Muscle layer of colon (tissue), 2 donors: ENCODE data around the gene DTX2.
"Not testable (repeated sequence)": the region's sequence is repeated elsewhere in the genome, so short reads cannot be mapped to it uniquely, and the experiment has no call there.

Experiments used
- H3K27ac ChIP-seq: one replicate; pipeline ENCODE4 v1.7.0; 2013; ENCODE audit warnings: low read depth, mild to moderate bottlenecking, low read length, moderate library complexity
- H3K27me3 ChIP-seq, 2 donors: one replicate each; pipeline ENCODE4 v1.7.0; 2013; ENCODE audit warnings: low read length in 2 of 2, mild to moderate bottlenecking in 2 of 2; ENCODE audit not compliant: insufficient read depth in 2 of 2, control insufficient read depth in 1 of 2
- H3K36me3 ChIP-seq: one replicate; pipeline ENCODE4 v1.7.0; 2013; ENCODE audit warnings: mild to moderate bottlenecking, low read length; ENCODE audit not compliant: insufficient read depth
- H3K4me1 ChIP-seq: one replicate; pipeline ENCODE4 v1.7.0; 2013; ENCODE audit warnings: mild to moderate bottlenecking, low read length; ENCODE audit not compliant: insufficient read depth
- H3K4me3 ChIP-seq, 2 donors: one replicate each; pipeline ENCODE4 v1.7.0; 2013; ENCODE audit warnings: low read length in 2 of 2, low read depth in 1 of 2, mild to moderate bottlenecking in 1 of 2, moderate library complexity in 1 of 2
- H3K9ac ChIP-seq: one replicate; pipeline ENCODE4 v1.7.0; 2013; ENCODE audit warnings: low read length
- H3K9me3 ChIP-seq: one replicate; pipeline ENCODE4 v1.7.0; 2013; ENCODE audit warnings: mild to moderate bottlenecking, low read length
- donor health status: abdominal sarcoma.
- donor health status: Adenocarcinoma of cecum.

Gene DTX2

DNA sequence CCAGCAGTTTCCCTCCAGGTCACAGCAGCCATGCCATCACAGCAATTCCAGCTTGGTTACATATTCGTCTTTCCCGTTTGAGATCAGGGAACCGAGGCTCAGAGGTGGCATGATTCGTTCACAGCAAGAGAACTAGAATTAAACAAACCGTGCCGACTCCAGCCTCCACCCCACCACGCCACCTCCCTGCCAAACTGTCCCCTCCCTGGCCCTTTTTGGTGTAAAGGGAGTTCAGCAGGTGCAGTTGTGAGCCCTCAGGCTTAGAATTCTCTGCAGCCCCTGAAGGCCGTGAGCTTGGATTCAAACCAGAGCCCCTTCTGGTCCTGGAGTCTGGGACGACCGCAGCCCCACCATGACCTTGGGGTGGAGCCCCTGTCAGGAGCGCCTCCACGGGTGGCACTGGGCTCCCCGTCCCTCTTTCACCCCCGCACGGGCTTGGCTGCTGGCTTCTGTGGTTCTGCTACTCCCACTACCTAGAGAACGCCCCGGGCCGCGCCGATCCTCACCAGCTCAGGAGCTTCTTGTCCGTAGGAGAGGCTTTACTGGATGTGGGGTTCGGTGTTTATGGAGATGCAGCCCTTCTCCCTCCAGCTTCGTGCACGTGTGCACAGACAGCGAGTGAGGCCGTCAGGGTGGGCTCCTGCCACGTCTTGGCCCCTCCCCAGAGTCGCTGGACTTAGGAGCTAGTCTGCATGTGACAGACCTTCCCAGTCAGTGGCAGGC, 37.9 kb downstream of the DTX2 start:
- not testable (repeated sequence) for H3K27ac ChIP-seq, H3K4me3 ChIP-seq, H3K36me3 ChIP-seq, H3K4me1 ChIP-seq, H3K27me3 ChIP-seq, H3K9ac ChIP-seq, H3K9me3 ChIP-seq

DNA sequence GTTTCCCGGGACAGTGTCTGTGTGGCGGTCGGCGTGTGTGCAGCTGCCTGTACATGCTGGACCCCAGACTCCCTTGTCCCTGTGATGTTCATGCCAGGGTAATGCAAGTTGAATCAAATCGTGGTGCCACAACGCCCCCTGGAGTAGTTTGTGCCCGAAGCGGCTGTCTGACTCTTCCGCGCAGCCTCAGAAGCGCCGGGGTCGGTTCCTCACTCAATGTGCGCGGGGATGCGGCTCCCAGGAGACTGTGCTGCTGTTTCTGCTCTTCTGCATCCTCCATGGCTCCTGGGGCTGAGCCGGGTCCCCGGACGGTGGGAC, 38.4 kb downstream of the DTX2 start:
- H3K36me3 ChIP-seq, H3K27me3 ChIP-seq, H3K27ac ChIP-seq, H3K9me3 ChIP-seq, H3K9ac ChIP-seq, H3K4me1 ChIP-seq, H3K4me3 ChIP-seq: not testable (repeated sequence)

DNA sequence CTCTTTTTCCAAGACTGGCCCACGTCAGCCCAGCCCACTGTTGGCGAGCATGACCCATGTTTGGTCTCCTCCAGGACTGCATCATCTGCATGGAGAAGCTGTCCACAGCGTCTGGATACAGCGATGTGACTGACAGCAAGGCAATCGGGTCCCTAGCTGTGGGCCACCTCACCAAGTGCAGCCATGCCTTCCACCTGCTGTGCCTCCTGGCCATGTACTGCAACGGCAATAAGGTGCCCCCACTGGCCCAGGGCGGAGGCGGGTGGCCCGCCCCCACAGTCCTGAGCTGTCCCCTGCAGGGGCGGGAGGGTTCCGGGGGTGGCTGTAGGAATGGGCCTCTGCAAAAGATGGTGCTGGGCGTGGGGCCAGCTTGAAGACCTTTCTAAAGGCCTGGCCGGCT, 40.7 kb downstream of the DTX2 start:
- not testable (repeated sequence) for H3K27ac ChIP-seq, H3K4me1 ChIP-seq, H3K9me3 ChIP-seq, H3K9ac ChIP-seq, H3K36me3 ChIP-seq, H3K4me3 ChIP-seq, H3K27me3 ChIP-seq

DNA sequence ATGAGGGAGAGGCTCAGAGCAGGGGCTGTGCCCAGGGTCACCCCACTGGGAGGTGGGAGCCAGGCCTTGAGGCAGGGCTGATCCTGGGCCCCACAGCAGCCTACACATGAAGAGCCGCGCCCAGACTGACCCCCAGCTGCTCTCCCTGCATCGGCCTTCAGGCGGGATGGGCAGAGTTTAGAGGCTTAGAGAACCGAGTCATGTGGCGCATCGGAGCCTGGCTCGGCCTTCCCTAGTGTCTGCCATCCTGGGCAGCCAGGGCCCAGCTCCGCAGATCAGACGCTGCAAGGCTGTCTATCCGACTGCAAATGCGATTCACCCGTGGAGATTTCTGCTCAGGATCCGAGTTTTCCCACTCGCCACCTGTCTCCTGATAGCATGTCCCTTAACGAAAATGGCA, 41.3 kb downstream of the DTX2 start:
- not testable (repeated sequence) for H3K27ac ChIP-seq, H3K9ac ChIP-seq, H3K4me3 ChIP-seq, H3K9me3 ChIP-seq, H3K36me3 ChIP-seq, H3K4me1 ChIP-seq, H3K27me3 ChIP-seq

DNA sequence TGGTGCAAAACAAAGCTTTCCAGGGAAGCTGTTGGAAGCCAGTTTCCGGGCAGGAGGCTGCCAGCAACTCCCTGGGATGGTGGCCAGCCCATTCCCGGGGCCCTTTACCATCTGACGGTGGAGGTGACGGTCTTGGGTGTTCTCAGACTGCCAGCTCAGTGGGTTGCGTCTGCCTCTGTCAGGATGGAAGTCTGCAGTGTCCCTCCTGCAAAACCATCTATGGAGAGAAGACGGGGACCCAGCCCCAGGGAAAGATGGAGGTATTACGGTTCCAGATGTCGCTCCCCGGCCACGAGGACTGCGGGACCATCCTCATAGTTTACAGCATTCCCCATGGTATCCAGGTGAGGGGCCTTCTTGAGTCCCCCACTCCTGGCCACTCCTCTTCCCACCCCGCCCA, 41.7 kb downstream of the DTX2 start:
- not testable (repeated sequence) for H3K9me3 ChIP-seq, H3K4me3 ChIP-seq, H3K4me1 ChIP-seq, H3K9ac ChIP-seq, H3K36me3 ChIP-seq, H3K27me3 ChIP-seq, H3K27ac ChIP-seq

DNA sequence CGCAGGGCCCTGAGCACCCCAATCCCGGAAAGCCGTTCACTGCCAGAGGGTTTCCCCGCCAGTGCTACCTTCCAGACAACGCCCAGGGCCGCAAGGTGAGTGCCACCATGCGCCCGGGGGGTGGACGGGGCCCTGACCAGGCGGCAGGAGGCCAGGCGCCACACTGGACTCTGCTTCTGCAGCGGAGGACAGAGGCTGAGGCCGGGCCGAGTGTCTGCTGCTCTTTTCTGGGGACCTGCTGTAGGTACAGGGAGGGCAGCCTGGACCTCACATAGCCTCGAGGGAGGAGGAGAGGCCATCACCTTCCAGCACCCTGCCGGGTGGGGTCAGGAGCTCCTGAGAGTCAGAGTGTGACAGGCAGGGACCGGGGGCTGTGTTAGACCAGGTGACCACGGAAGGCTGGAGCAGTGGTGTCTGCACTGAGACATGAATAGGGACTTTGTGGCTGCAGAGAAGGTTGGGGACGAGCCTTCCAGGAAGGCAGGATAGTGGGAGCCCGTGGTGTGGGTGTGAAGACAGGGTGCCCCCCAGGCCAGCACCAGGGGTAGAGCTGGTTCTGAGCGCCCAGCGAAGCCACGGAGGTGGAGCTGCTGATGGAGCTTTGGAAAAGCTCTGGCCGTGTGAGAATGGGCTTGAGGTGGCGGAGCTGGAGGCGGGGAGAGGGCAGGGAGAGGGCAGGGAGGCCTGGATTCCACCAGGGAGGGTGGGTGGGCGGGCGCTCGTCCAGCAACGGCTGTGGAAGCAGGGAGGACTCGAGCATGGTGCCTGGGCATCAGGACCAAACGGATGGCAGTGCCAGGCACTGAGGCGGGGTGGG, 43.0 kb downstream of the DTX2 start:
- H3K36me3 ChIP-seq, H3K9ac ChIP-seq, H3K4me1 ChIP-seq, H3K27me3 ChIP-seq, H3K9me3 ChIP-seq, H3K4me3 ChIP-seq, H3K27ac ChIP-seq: not testable (repeated sequence)

DNA sequence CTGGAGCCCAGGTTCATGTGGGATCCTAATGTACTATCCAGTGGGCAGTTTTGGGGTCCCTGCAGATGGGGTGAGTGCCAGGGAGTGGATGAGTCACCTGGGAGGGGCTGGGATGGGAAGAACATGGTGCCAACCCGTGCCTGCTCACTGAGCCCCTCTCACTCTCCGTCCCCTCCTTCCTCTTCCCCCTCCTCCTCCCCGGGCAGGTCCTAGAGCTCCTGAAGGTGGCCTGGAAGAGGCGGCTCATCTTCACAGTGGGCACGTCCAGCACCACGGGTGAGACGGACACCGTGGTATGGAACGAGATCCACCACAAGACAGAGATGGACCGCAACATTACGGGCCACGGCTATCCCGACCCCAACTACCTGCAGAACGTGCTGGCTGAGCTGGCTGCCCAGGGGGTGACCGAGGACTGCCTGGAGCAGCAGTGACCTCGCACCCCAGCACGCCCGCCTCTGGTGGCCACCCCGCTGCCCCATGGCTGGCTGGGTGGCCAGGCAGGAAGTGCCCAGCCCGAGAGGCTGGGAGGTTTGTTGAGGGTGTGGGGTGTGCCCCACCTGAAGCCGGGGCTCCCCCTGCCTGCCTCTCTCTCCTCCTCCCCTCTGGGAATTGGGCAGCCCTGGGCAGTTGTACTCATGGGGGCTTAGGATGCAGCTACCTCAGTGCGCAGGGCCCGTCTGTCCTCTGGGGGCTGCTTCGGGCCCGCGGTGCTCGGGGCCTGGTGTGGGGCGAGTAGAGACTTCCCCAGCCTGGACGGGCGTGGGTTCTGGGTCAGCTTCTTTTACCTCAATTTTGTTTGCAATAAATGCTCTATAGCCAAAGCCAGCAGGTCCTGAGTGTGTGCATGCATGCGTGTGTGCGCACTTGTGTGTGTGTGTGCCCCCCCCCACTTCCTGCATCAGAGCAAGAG, 43.9 kb downstream of the DTX2 start:
- Histone ChIP-seq H3K27me3 (no peaks in the 10 kb centered on the region), H3K9me3 (no peaks in the 10 kb centered on the region), H3K4me3 (no peak overlapping the region), H3K36me3 (no peaks in the 10 kb centered on the region), H3K4me1 (no peaks in the 10 kb centered on the region), H3K27ac (no peak overlapping the region), H3K9ac (no peak overlapping the region)

DNA sequence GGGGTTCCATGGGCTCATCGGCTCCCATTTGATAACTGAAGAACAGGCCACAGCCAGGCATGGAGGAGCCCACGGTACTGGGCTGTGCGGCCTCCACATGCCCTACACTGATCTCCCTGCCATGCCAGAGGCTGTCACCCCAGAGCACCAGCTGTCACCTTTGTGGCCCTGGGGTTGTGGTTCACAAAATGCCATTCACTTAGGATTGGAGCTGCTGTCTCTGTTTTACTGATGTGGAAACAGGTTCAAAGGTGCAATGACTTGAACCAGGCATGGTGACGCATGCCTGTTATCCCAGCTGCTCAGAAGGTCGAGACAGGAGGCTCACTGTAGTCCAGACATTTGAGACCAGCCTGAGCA, 44.6 kb downstream of the DTX2 start:
- no peak overlapping the region for H3K4me3 ChIP-seq
- H3K27ac ChIP-seq: no peak overlapping the region
- no peaks in the 10 kb centered on the region for H3K9me3 ChIP-seq
- H3K4me1 ChIP-seq: no peaks in the 10 kb centered on the region
- no peaks in the 10 kb centered on the region for H3K27me3 ChIP-seq
- H3K36me3 ChIP-seq: no peaks in the 10 kb centered on the region
- H3K9ac ChIP-seq: no peak overlapping the region

DNA sequence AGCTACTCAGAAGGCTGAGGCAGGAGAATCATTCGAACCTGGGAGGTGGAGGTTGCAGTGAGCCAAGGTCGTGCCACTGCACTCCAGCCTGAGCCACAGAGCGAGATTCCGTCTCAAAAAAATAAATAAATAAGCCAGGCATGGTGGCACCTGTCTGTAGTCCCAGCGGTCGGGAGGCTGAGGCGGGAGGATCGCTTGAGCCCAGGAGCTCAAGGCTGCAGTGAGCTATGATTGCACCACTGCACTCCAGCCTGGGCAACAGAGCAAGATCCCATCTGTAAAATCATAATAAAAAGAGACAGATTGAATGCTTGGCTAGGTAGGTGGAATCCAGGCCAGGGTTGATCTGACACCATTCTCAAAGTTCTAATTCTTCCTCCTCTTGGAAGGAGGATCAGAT, 45.1 kb downstream of the DTX2 start:
- not testable (repeated sequence) for H3K36me3 ChIP-seq, H3K4me3 ChIP-seq, H3K27me3 ChIP-seq, H3K4me1 ChIP-seq, H3K9ac ChIP-seq, H3K27ac ChIP-seq, H3K9me3 ChIP-seq

DNA sequence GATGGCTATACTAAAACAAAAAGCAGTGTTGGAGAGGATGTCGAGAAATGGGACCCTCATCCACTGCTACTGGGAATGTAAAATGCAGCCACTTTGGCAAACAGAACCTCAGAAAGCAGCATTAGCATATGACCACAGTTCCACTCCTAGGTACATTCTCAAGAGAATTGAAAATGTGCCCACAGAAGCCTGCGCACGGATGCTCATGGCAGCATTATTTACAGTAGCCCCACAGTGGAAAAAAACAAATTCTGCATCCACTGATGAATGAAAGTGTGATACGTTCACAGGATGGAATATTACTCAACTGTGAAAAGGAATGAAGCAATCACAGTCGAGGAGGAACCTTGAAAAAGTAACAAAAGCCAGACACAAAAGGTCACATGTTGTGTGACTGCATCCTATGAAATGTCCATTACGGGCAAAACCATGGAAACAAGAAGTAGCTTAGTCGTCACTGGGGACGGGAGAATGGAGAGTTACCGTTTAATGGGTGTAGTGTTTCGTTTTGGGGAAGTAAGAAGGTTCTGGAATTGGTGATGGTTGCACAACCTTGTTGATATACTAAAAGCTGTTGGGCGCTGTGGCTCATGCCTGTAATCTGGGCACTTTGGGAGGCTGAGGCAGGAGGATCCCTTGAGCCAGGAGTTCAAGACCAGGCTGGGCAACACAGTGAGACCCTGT, 46.4 kb downstream of the DTX2 start:
- no peaks in the 10 kb centered on the region for H3K9me3 ChIP-seq
- no peak overlapping the region for H3K9ac ChIP-seq
- no peak overlapping the region for H3K4me3 ChIP-seq
- H3K36me3 ChIP-seq: no peaks in the 10 kb centered on the region
- no peaks in the 10 kb centered on the region for H3K4me1 ChIP-seq
- H3K27ac ChIP-seq: no peak overlapping the region
- no peaks in the 10 kb centered on the region for H3K27me3 ChIP-seq
